SK-N-SH (cell line): ENCODE results near the gene FMN1. TPM values are rescaled to one million over a fixed set of nuclear protein-coding genes. Genes with fewer than 3 reads are reported as not detected.
A peak's percentile ranks its signal among the peaks of the same experiment; 100 is the strongest.

Source experiments
- CTCF ChIA-PET: fragments of 300-600, 350-600 bp; formaldehyde crosslinking; extraction: SDS; loops from one replicate; lab custom pipeline; 2021; lab: Yijun Ruan, JAX
- POLR2A ChIA-PET: fragments of 350-600 bp; sonication (Branson Sonifier 250); formaldehyde crosslinking; extraction: SDS; loops from one replicate; lab custom pipeline; 2020; ENCODE audit warnings: antibody characterized with exemption, inconsistent platforms; lab: Yijun Ruan, JAX
- DNase-seq: peaks from one replicate; pipeline ENCODE4 v3.0.0; 2012
- H2AFZ ChIP-seq: fragments of 200-600 bp; sonication (generic); 2 replicates; pipeline ENCODE4 v1.8.1; 2016; ENCODE audit warnings: antibody characterized with exemption, mild to moderate bottlenecking, low read depth
- H3F3A ChIP-seq: fragments of 200-600 bp; sonication (generic); replicated peaks from 2 replicates; pipeline ENCODE3; 2016; ENCODE audit warnings: antibody characterized with exemption, mild to moderate bottlenecking; ENCODE audit not compliant: insufficient read depth
- H3K27ac ChIP-seq, 2 experiments: fragments of 200-500 bp in 1 of 2; fragments of 200-600 bp in 1 of 2; sonication (Bioruptor generic) in 1 of 2; sonication (generic), shearing (Covaris generic) in 1 of 2; 2 replicates each; pipeline versions ENCODE4 v1.5.1 to v1.6.1; 2014 to 2016; ENCODE audit warnings: low read depth in 2 of 2, inconsistent platforms in 1 of 2, low read length in 1 of 2, mild to moderate bottlenecking in 1 of 2, mixed read lengths in 1 of 2
- H3K27me3 ChIP-seq: fragments of 200-600 bp; sonication (generic), shearing (Covaris generic); 2 replicates; pipeline ENCODE4 v1.6.1; 2016; ENCODE audit warnings: mixed run types; ENCODE audit not compliant: insufficient read depth
- H3K36me3 ChIP-seq, 2 experiments: fragments of 200-500 bp in 1 of 2; fragments of 200-600 bp in 1 of 2; sonication (Bioruptor generic) in 1 of 2; sonication (generic) in 1 of 2; replicated peaks in 1 of 2; 2 replicates each; pipeline versions ENCODE3 to v1.5.1; 2014 to 2016; ENCODE audit warnings: low read length in 1 of 2, mild to moderate bottlenecking in 1 of 2; ENCODE audit not compliant: insufficient read depth in 2 of 2, control insufficient read depth in 1 of 2
- H3K4me1 ChIP-seq, 2 experiments: fragments of 200-500 bp in 1 of 2; fragments of 200-600 bp in 1 of 2; sonication (Bioruptor generic) in 1 of 2; sonication (generic), shearing (Covaris generic) in 1 of 2; 2 replicates each; pipeline versions ENCODE4 v1.5.1 to v1.6.1; 2014 to 2016; ENCODE audit warnings: low read depth in 1 of 2, low read length in 1 of 2, mixed run types in 1 of 2; ENCODE audit not compliant: insufficient read depth in 2 of 2, control insufficient read depth in 1 of 2
- H3K4me2 ChIP-seq: fragments of 200-600 bp; sonication (generic), shearing (Covaris generic); 2 replicates; pipeline ENCODE4 v1.6.1; 2017; ENCODE audit warnings: mixed run types
- H3K4me3 ChIP-seq, 2 experiments: fragments of 200-500 bp in 1 of 2; fragments of 200-600 bp in 1 of 2; sonication (Bioruptor generic) in 1 of 2; sonication (generic), shearing (Covaris generic) in 1 of 2; 2 replicates each; pipeline versions ENCODE4 v1.5.1 to v1.8.1; 2014 to 2016; ENCODE audit warnings: low read depth in 2 of 2, inconsistent platforms in 1 of 2, low read length in 1 of 2, mild to moderate bottlenecking in 1 of 2, mixed read lengths in 1 of 2, moderate library complexity in 1 of 2
- H3K79me2 ChIP-seq: fragments of 200-600 bp; sonication (generic); 2 replicates; pipeline ENCODE4 v1.8.1; 2017; ENCODE audit warnings: mild to moderate bottlenecking; ENCODE audit not compliant: insufficient read depth
- H3K9ac ChIP-seq: fragments of 200-600 bp; sonication (generic); 2 replicates; pipeline ENCODE4 v1.6.1; 2017; ENCODE audit warnings: mixed run types
- H3K9me2 ChIP-seq: fragments of 200-600 bp; sonication (generic); 2 replicates; pipeline ENCODE4 v1.6.1; 2017; ENCODE audit warnings: mixed run types
- H3K9me3 ChIP-seq: fragments of 200-600 bp; sonication (generic); 2 replicates; pipeline ENCODE4 v1.6.1; 2017; ENCODE audit warnings: mixed run types, mild to moderate bottlenecking, moderate library complexity
- H4K20me1 ChIP-seq: fragments of 200-600 bp; sonication (generic); 2 replicates; pipeline ENCODE4 v1.6.1; 2017; ENCODE audit warnings: mild to moderate bottlenecking, mixed run types; ENCODE audit not compliant: insufficient read depth
- ELF1 ChIP-seq: IDR thresholded peaks from 2 replicates; pipeline ENCODE4 v1.4.0; 2012
- EP300 ChIP-seq, 2 experiments: IDR thresholded peaks; 2 replicates each; pipeline versions ENCODE4 v1.4.0 to v1.6.1; 2012; ENCODE audit warnings: borderline replicate concordance in 1 of 2, low read depth in 1 of 2, low read length in 1 of 2
- FOSL2 ChIP-seq: IDR thresholded peaks from 2 replicates; pipeline ENCODE4 v1.4.0; 2012; ENCODE audit warnings: low read depth, mild to moderate bottlenecking, moderate library complexity, borderline replicate concordance
- FOXJ3 ChIP-seq: sonication (generic); formaldehyde crosslinking; IDR thresholded peaks from 2 replicates; pipeline ENCODE4 v1.5.1; 2020; ENCODE audit warnings: mild to moderate bottlenecking, missing genetic modification reagents
- FOXM1 ChIP-seq: IDR thresholded peaks from 2 replicates; pipeline ENCODE4 v1.4.0; 2012; ENCODE audit warnings: low read depth, mild to moderate bottlenecking
- GABPA ChIP-seq: IDR thresholded peaks from 2 replicates; pipeline ENCODE4 v1.4.0; 2012; ENCODE audit warnings: low read depth, mild to moderate bottlenecking
- GATA2 ChIP-seq: sonication (generic); formaldehyde crosslinking; IDR thresholded peaks from 2 replicates; pipeline ENCODE4 v1.5.0; 2020; ENCODE audit warnings: mild to moderate bottlenecking, missing genetic modification reagents
- JUND ChIP-seq: IDR thresholded peaks from 2 replicates; pipeline ENCODE4 v1.4.0; 2012
- MEF2A ChIP-seq: IDR thresholded peaks from 2 replicates; pipeline ENCODE4 v1.4.0; 2012; ENCODE audit warnings: low read depth, borderline replicate concordance
- MXI1 ChIP-seq: IDR thresholded peaks from 2 replicates; pipeline ENCODE4 v1.6.1; 2012; ENCODE audit warnings: mild to moderate bottlenecking, low read depth, low read length, improper control_type of control experiment
- NFIC ChIP-seq: IDR thresholded peaks from 2 replicates; pipeline ENCODE4 v1.4.0; 2012; ENCODE audit warnings: borderline replicate concordance
- PBX3 ChIP-seq: IDR thresholded peaks from 2 replicates; pipeline ENCODE4; 2012
- POLR2AphosphoS5 ChIP-seq: IDR thresholded peaks from 2 replicates; pipeline ENCODE4 v1.6.1; 2012; ENCODE audit warnings: low read depth, low read length
- RFX5 ChIP-seq: IDR thresholded peaks from 2 replicates; pipeline ENCODE4 v1.6.1; 2012; ENCODE audit warnings: mild to moderate bottlenecking, improper control_type of control experiment, low read length
- RXRA ChIP-seq: IDR thresholded peaks from 2 replicates; pipeline ENCODE4 v1.4.0; 2012; ENCODE audit warnings: low read depth, mild to moderate bottlenecking, borderline replicate concordance
- SIN3A ChIP-seq: IDR thresholded peaks from 2 replicates; pipeline ENCODE4 v1.6.1; 2012; ENCODE audit warnings: low read depth, mild to moderate bottlenecking, low read length, moderate library complexity, borderline replicate concordance
- SMC3 ChIP-seq: IDR thresholded peaks from 2 replicates; pipeline ENCODE4 v1.6.1; 2012; ENCODE audit warnings: low read depth, low read length, improper control_type of control experiment
- TAF1 ChIP-seq: IDR thresholded peaks from 2 replicates; pipeline ENCODE4 v1.6.1; 2012; ENCODE audit warnings: low read depth, mild to moderate bottlenecking, low read length, moderate library complexity, borderline replicate concordance
- TCF12 ChIP-seq: IDR thresholded peaks from 2 replicates; pipeline ENCODE4 v1.4.0; 2012
- TEAD4 ChIP-seq: IDR thresholded peaks from 2 replicates; pipeline ENCODE4 v1.4.0; 2012; ENCODE audit warnings: mild to moderate bottlenecking, borderline replicate concordance; ENCODE audit not compliant: insufficient read depth
- ZBTB33 ChIP-seq: IDR thresholded peaks from 2 replicates; pipeline ENCODE4 v1.4.0; 2012; ENCODE audit warnings: low read depth, borderline replicate concordance
- WGBS: methylation state at CpG from one replicate; pipeline ENCODE4 v1.1.6; 2017; ENCODE audit warnings: low lambda C conversion rate; 5-methylcytosine and 5-hydroxymethylcytosine counted together
- polyA plus RNA-seq, 3 experiments: library from polyadenylated mRNA; depleted of rRNA; stranded (reverse); fragments of >200 nt; gene quantifications; 2 replicates each; pipeline ENCODE4 v1.2.3, GENCODE V29; 2012
- TF ChIP-seq, protein P1 (sequence below): fragments of 200-600 bp; sonication (generic); IDR thresholded peaks from 2 replicates; pipeline ENCODE4 v1.6.1; 2017; ENCODE audit warnings: antibody characterized with exemption, mild to moderate bottlenecking, moderate library complexity
- TF ChIP-seq, protein P2 (sequence below): fragments of 150-350 bp; IDR thresholded peaks from 2 replicates; pipeline ENCODE4 v1.6.1; 2017; ENCODE audit warnings: antibody characterized with exemption, low read length, low read depth, borderline replicate concordance
- TF ChIP-seq, protein P3 (sequence below): fragments of 150-350 bp; IDR thresholded peaks from 2 replicates; pipeline ENCODE4 v1.6.1; 2016; ENCODE audit warnings: mild to moderate bottlenecking, low read depth, low read length
- TF ChIP-seq, protein P4 (sequence below): IDR thresholded peaks from 2 replicates; pipeline ENCODE4 v1.4.0; 2012; ENCODE audit warnings: low read depth

Gene FMN1
- polyA plus RNA-seq, 1 of the 3 experiments (the other 2 are of a cell fraction): 9.1 TPM

DNA sequence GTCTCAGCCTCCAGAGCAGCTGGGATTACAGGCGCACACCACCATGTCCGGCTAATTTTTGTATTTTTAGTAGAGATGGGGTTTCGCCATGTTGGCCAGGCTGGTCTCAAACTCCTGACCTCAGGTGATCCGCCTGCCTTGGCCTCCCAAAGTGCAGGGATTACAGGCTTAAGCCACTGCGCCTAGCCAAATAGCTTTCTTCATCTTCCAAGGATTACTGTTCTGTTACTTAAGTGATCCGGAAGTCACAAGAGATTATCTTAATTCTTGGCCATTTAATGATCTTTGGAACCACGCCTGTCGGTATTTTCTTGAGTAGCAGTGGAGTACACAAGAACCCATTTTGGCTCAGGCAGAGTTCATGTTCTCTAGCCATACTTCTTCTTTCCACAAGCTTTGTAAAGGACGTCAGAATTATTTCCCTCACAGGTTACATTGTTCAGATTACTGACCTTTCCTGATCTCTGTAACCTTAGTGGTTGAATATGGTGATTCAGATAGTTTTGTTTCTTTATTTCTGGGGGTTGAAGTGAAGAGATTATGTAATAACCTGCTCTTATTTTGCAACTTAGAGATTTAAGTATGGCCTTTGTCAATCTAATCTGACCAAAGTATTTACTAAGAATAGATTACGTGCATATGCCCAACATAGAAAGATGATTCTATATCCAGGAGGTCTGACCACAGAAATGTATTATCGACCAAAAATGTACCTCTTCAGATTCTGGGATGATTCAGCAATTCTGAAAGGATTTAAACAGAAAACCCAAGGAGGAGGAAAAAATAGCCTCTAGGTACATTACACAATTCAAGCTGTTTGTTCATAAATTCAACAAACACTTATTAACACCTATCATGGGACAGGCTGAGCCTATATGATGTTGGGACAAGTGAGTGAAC, 344.5 kb downstream of the FMN1 start:
- no peaks in the 10 kb centered on the region for H3K9me2 ChIP-seq
- H3K4me3 ChIP-seq: no peak overlapping the region
- WGBS: 67% methylated on average over 11 of the region's 11 CpGs
- H3K79me2 ChIP-seq: peaks cover 52% of the 10 kb centered on the region
- 0 out of 2 replicates have a peak overlapping the region, but pooled peaks have one; percentile 36 for H3K4me2 ChIP-seq
- H3K9me3 ChIP-seq: no peaks in the 10 kb centered on the region
- TF ChIP-seq SMC3 (no peak), POLR2AphosphoS5 (peak; percentile 74), TCF12 (peak; percentile 92), TAF1 (no peak), FOXJ3 (no peak), EP300 (IDR thresholded peaks at IDR 0.05; ENCODE audit: borderline replicate concordance in 1 of 2, low read depth in 1 of 2, low read length in 1 of 2) (peak; percentile 72 to 96; a peak in 3 of 4 replicates), GABPA (no peak), RXRA (peak; percentile 86), JUND (peak; percentile 84), NFIC (peak; percentile 51; the same call in 1 of the 2 replicates), GATA2 (CRISPR knock-in tag) (no peak), FOSL2 (peak; percentile 57; the same call in 1 of the 2 replicates), SIN3A (no peak), MEF2A (peak; percentile 99), ZBTB33 (0 out of 2 replicates have a peak, but pooled peaks have one; percentile 41), PBX3 (peak; percentile 86), RFX5 (no peak), TEAD4 (peak; percentile 82), MXI1 (no peak), ELF1 (peak; percentile 20; the same call in 1 of the 2 replicates), FOXM1 (peak; percentile 74)
- TF ChIP-seq, protein P1, sequence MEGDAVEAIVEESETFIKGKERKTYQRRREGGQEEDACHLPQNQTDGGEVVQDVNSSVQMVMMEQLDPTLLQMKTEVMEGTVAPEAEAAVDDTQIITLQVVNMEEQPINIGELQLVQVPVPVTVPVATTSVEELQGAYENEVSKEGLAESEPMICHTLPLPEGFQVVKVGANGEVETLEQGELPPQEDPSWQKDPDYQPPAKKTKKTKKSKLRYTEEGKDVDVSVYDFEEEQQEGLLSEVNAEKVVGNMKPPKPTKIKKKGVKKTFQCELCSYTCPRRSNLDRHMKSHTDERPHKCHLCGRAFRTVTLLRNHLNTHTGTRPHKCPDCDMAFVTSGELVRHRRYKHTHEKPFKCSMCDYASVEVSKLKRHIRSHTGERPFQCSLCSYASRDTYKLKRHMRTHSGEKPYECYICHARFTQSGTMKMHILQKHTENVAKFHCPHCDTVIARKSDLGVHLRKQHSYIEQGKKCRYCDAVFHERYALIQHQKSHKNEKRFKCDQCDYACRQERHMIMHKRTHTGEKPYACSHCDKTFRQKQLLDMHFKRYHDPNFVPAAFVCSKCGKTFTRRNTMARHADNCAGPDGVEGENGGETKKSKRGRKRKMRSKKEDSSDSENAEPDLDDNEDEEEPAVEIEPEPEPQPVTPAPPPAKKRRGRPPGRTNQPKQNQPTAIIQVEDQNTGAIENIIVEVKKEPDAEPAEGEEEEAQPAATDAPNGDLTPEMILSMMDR: no peak
- TF ChIP-seq, protein P2, sequence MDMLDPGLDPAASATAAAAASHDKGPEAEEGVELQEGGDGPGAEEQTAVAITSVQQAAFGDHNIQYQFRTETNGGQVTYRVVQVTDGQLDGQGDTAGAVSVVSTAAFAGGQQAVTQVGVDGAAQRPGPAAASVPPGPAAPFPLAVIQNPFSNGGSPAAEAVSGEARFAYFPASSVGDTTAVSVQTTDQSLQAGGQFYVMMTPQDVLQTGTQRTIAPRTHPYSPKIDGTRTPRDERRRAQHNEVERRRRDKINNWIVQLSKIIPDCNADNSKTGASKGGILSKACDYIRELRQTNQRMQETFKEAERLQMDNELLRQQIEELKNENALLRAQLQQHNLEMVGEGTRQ: no peak
- TF ChIP-seq, protein P3, sequence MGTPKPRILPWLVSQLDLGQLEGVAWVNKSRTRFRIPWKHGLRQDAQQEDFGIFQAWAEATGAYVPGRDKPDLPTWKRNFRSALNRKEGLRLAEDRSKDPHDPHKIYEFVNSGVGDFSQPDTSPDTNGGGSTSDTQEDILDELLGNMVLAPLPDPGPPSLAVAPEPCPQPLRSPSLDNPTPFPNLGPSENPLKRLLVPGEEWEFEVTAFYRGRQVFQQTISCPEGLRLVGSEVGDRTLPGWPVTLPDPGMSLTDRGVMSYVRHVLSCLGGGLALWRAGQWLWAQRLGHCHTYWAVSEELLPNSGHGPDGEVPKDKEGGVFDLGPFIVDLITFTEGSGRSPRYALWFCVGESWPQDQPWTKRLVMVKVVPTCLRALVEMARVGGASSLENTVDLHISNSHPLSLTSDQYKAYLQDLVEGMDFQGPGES: no peak
- TF ChIP-seq, protein P4, sequence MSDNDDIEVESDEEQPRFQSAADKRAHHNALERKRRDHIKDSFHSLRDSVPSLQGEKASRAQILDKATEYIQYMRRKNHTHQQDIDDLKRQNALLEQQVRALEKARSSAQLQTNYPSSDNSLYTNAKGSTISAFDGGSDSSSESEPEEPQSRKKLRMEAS: no peak
- TF ChIP-seq, all 33 proteins: peak for 13
- peaks cover 0 to 23% of the 10 kb centered on the region in 2 experiments; a peak in 2 of 4 replicates for H3K4me1 ChIP-seq
- H3K9ac ChIP-seq: peak overlapping the region; percentile 64
- no peak overlapping the region for H2AFZ ChIP-seq
- H3K36me3 ChIP-seq: peaks cover 8 to 43% of the 10 kb centered on the region in 2 experiments
- ChIA-PET CTCF (interaction anchor here (1.5 to 2.0 kb wide), 2 partner anchors 11 to 187 kb away, joined by 6 read pairs; no protein-coding TSS in a partner anchor), POLR2A (no interaction called here)
- no peak for DNase-seq
- H3F3A ChIP-seq: peaks cover 54% of the 10 kb centered on the region
- H3K27ac ChIP-seq: peak overlapping the region; percentile 82 to 94; a peak in 3 of 4 replicates
- H4K20me1 ChIP-seq: no peaks in the 10 kb centered on the region
- no peaks in the 10 kb centered on the region for H3K27me3 ChIP-seq
